Endothelial cell of umbilical vein (primary cell): ENCODE results near the gene CCDC3. TPM values are rescaled to one million over a fixed set of nuclear protein-coding genes. Genes with fewer than 3 reads are reported as not detected.

Experiments
- BruUV-seq: library from RNA; stranded (reverse); fragments of 400-500 nt; replicated peaks from 2 replicates; lab custom pipeline; 2021; lab: Mats Ljungman, UMichigan
- CTCF ChIA-PET: fragments of 300-600, 350-600 bp; sonication (Branson Sonifier 250); formaldehyde crosslinking; loops from one replicate; lab custom pipeline; 2021; ENCODE audit warnings: antibody characterized with exemption, inconsistent platforms; lab: Charles Lee
- POLR2A ChIA-PET: fragments of 300-600, 350-600 bp; sonication (Branson Sonifier 250); formaldehyde crosslinking; loops from one replicate; lab custom pipeline; 2021; ENCODE audit warnings: antibody characterized with exemption, inconsistent platforms; lab: Charles Lee
- DNase-seq: peaks from one replicate; pipeline ENCODE4 v3.0.0-alpha.2; 2011; ENCODE audit warnings: low read depth, low spot score
- FAIRE-seq: peaks from 2 replicates; lab custom pipeline; 2011; peaks lifted over from hg19 to GRCh38; lab: Jason Lieb, UNC
- H2AFZ ChIP-seq: 2 replicates; pipeline ENCODE4 v1.6.0; 2012; ENCODE audit warnings: low read depth, low read length, control low read depth, inconsistent platforms
- H3K27ac ChIP-seq: 2 replicates; pipeline ENCODE4 v1.5.1; 2011; ENCODE audit warnings: low read depth, mild to moderate bottlenecking, control low read depth, low read length, moderate library complexity; ENCODE audit not compliant: insufficient read depth
- H3K27me3 ChIP-seq, 2 experiments: 2 replicates each; pipeline versions ENCODE4 v1.6.0 to v1.6.1; 2011; ENCODE audit warnings: low read length in 2 of 2, mixed read lengths in 1 of 2; ENCODE audit not compliant: control insufficient read depth in 2 of 2, insufficient read depth in 2 of 2
- H3K36me3 ChIP-seq, 2 experiments: 2 replicates in 1 of 2; 3 replicates in 1 of 2; pipeline ENCODE4 v1.5.1; 2011; ENCODE audit warnings: low read length in 2 of 2, mild to moderate bottlenecking in 1 of 2, moderate library complexity in 1 of 2; ENCODE audit not compliant: control insufficient read depth in 2 of 2, insufficient read depth in 2 of 2; ENCODE audit errors: extremely low read depth in 1 of 2
- H3K4me1 ChIP-seq: 3 replicates; pipeline ENCODE4 v1.5.1; 2011; ENCODE audit warnings: mild to moderate bottlenecking, low read length; ENCODE audit not compliant: control insufficient read depth, insufficient read depth; ENCODE audit errors: extremely low read depth
- H3K4me2 ChIP-seq: 2 replicates; pipeline ENCODE4 v1.6.1; 2011; ENCODE audit warnings: low read length, control low read depth, mixed read lengths; ENCODE audit not compliant: insufficient read depth
- H3K4me3 ChIP-seq, 3 experiments: fragments of 200-600 bp in 1 of 3; sonication (generic), shearing (Covaris generic) in 1 of 3; replicated peaks in 1 of 3; 2 replicates each; pipeline ENCODE4 v1.5.1; 2011 to 2016; ENCODE audit warnings: control low read depth in 3 of 3, low read length in 3 of 3, mild to moderate bottlenecking in 2 of 3, inconsistent platforms in 1 of 3, low read depth in 1 of 3, moderate library complexity in 1 of 3; ENCODE audit not compliant: insufficient read depth in 1 of 3
- H3K79me2 ChIP-seq: 2 replicates; pipeline ENCODE4 v1.6.0; 2012; ENCODE audit warnings: low read length, inconsistent platforms; ENCODE audit not compliant: control insufficient read depth, insufficient read depth
- H3K9ac ChIP-seq: replicated peaks from 2 replicates; pipeline ENCODE3; 2011; ENCODE audit warnings: low read length, control low read depth; ENCODE audit not compliant: insufficient read depth; ENCODE audit errors: extremely low read depth
- H3K9me1 ChIP-seq: replicated peaks from 3 replicates; pipeline ENCODE4 v1.6.0; 2011; ENCODE audit warnings: mild to moderate bottlenecking, low read length; ENCODE audit not compliant: control insufficient read depth, insufficient read depth; ENCODE audit errors: extremely low read depth
- H3K9me3 ChIP-seq: replicated peaks from 2 replicates; pipeline ENCODE4 v1.5.1; 2012; ENCODE audit warnings: low read length, inconsistent platforms; ENCODE audit not compliant: control insufficient read depth, insufficient read depth
- H4K20me1 ChIP-seq: replicated peaks from 2 replicates; pipeline ENCODE3; 2011; ENCODE audit warnings: mild to moderate bottlenecking, low read length; ENCODE audit not compliant: control insufficient read depth, insufficient read depth; ENCODE audit errors: extremely low read depth
- EZH2 ChIP-seq: IDR thresholded peaks from 2 replicates; pipeline ENCODE4 v1.6.1; 2012; ENCODE audit warnings: borderline replicate concordance, low read depth, mild to moderate bottlenecking, moderate library complexity, low read length, inconsistent platforms; ENCODE audit not compliant: severe bottlenecking
- FOS ChIP-seq: IDR thresholded peaks from 2 replicates; pipeline ENCODE4 v1.6.1; 2011; ENCODE audit warnings: mild to moderate bottlenecking, low read length, moderate library complexity, borderline replicate concordance; ENCODE audit not compliant: insufficient read depth
- GATA2 ChIP-seq: IDR thresholded peaks from 2 replicates; pipeline ENCODE4 v1.7.0; 2011; ENCODE audit warnings: low read depth, mild to moderate bottlenecking, moderate library complexity, mixed read lengths, low read length; ENCODE audit not compliant: insufficient read length, insufficient read depth
- JUN ChIP-seq: IDR thresholded peaks from 2 replicates; pipeline ENCODE4 v1.6.1; 2011; ENCODE audit warnings: borderline replicate concordance, low read depth; ENCODE audit not compliant: insufficient read length, insufficient read depth
- MYC ChIP-seq: IDR thresholded peaks from one replicate; pipeline ENCODE4 v1.6.1; 2011; ENCODE audit warnings: mild to moderate bottlenecking, low read depth, low read length
- POLR2A ChIP-seq: IDR thresholded peaks from 2 replicates; pipeline ENCODE4 v1.6.1; 2012; ENCODE audit warnings: low read depth, mild to moderate bottlenecking, control low read depth, low read length
- POLR2AphosphoS5 ChIP-seq: IDR thresholded peaks from 2 replicates; pipeline ENCODE4 v1.6.1; 2012; ENCODE audit warnings: low read depth, mild to moderate bottlenecking, control low read depth, low read length, moderate library complexity; ENCODE audit not compliant: insufficient read depth
- dilution Hi-C: fragments of 300-500 bp; cut with MboI; formaldehyde crosslinking; loops from one replicate; pipeline ENCODE4 v1.15.0; 2019; ENCODE audit warnings: low sequenced_read_pairs; ENCODE audit not compliant: extremely low pct_ligation_motif_present
- intact Hi-C: fragments of 100-400 bp; cut with micrococcal nuclease; formaldehyde crosslinking; loops from one replicate; pipeline ENCODE4 v1.10.0; 2022
- polyA plus RNA-seq, 4 experiments: library from polyadenylated mRNA; depleted of rRNA in 3 of 4; stranded (reverse) in 3 of 4; unstranded in 1 of 4; fragments of >200 nt; gene quantifications; 2 replicates each; pipeline versions ENCODE4 v1.2.1 to v1.2.3, GENCODE V29; 2011 to 2012; ENCODE audit warnings: missing spikeins in 1 of 4
- total RNA-seq: library from RNA; stranded (reverse); gene quantifications from 2 replicates; pipeline ENCODE4 v1.2.3, GENCODE V29; 2021
- TF ChIP-seq, protein P1 (sequence below), 2 donors: IDR thresholded peaks; 1 replicate in 1 of 2; 2 replicates in 1 of 2; pipeline ENCODE4 v1.5.1; 2011; ENCODE audit warnings: low read length in 2 of 2, mild to moderate bottlenecking in 2 of 2, moderate library complexity in 2 of 2, control low read depth in 1 of 2, inconsistent platforms in 1 of 2, low read depth in 1 of 2; ENCODE audit not compliant: insufficient read depth in 1 of 2; ENCODE audit errors: extremely low read depth in 1 of 2
- TF ChIP-seq, protein P2 (sequence below): IDR thresholded peaks from 2 replicates; pipeline ENCODE4 v1.6.1; 2011; ENCODE audit not compliant: insufficient read depth, insufficient read length

The CCDC3 gene
- total and polyA plus RNA-seq, 2 donors (not counting 3 experiments of a cell fraction or from before 2014, with no cell fraction given): 0.90 to 1.4 TPM

DNA sequence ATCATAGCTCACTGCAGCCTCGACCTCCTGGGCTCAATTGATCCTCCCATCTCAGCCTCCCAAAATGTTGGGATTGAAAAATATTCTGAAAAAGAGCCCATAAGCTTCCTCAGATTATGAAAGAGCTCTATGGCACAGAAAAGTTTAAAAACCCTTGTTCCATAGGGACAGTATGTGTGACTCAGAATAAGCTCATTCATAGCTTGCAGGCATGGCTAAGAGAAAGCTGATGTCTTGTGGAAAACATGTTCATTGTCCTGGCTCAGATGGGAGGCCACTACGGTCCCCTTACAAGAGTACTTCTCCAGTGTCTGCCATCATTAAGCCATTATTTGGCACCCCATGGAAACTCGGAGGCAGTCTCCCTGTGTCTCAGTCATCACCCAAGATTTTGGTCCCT, 64.0 kb downstream of the CCDC3 start:
- H3K4me2 ChIP-seq: no peak overlapping the region
- FAIRE-seq (no peak), DNase-seq (no peak)
- no peak overlapping the region for H3K27ac ChIP-seq
- no TSS peak for BruUV-seq
- dilution Hi-C loops (no loop called here), intact Hi-C loops (no loop called here)
- no peaks in the 10 kb centered on the region for H3K36me3 ChIP-seq
- ChIA-PET POLR2A (interaction anchor here (0.6 kb wide), 1 partner anchor 217 kb away, joined by 3 read pairs; no protein-coding TSS in a partner anchor), CTCF (no interaction called here)
- no peaks in the 10 kb centered on the region for H4K20me1 ChIP-seq
- H3K4me3 ChIP-seq: no peak overlapping the region
- TF ChIP-seq, protein P1, sequence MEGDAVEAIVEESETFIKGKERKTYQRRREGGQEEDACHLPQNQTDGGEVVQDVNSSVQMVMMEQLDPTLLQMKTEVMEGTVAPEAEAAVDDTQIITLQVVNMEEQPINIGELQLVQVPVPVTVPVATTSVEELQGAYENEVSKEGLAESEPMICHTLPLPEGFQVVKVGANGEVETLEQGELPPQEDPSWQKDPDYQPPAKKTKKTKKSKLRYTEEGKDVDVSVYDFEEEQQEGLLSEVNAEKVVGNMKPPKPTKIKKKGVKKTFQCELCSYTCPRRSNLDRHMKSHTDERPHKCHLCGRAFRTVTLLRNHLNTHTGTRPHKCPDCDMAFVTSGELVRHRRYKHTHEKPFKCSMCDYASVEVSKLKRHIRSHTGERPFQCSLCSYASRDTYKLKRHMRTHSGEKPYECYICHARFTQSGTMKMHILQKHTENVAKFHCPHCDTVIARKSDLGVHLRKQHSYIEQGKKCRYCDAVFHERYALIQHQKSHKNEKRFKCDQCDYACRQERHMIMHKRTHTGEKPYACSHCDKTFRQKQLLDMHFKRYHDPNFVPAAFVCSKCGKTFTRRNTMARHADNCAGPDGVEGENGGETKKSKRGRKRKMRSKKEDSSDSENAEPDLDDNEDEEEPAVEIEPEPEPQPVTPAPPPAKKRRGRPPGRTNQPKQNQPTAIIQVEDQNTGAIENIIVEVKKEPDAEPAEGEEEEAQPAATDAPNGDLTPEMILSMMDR (IDR thresholded peaks at IDR 0.05; ENCODE audit: extremely low read depth in 1 of 2, insufficient read depth in 1 of 2, low read depth in 1 of 2, low read length in 2 of 2): no peak
- TF ChIP-seq GATA2 (no peak), MYC (no peak), POLR2A (no peak), EZH2 (no peak), JUN (no peak), POLR2AphosphoS5 (no peak), FOS (no peak)
- TF ChIP-seq, protein P2, sequence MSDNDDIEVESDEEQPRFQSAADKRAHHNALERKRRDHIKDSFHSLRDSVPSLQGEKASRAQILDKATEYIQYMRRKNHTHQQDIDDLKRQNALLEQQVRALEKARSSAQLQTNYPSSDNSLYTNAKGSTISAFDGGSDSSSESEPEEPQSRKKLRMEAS: no peak
- H2AFZ ChIP-seq: no peak overlapping the region
- H3K9me3 ChIP-seq: no peaks in the 10 kb centered on the region
- H3K27me3 ChIP-seq: no peaks in the 10 kb centered on the region
- no peaks in the 10 kb centered on the region for H3K4me1 ChIP-seq
- no peaks in the 10 kb centered on the region for H3K79me2 ChIP-seq
- H3K9ac ChIP-seq: no peak overlapping the region
- no peaks in the 10 kb centered on the region for H3K9me1 ChIP-seq
